Kidney glomerular epithelial cell (primary cell): Measurements from ENCODE around the gene ALKAL2.

Source experiments
- DNase-seq: peaks from one replicate; lab custom pipeline; 2025; lab: John Stamatoyannopoulos, UW

Gene ALKAL2

DNA sequence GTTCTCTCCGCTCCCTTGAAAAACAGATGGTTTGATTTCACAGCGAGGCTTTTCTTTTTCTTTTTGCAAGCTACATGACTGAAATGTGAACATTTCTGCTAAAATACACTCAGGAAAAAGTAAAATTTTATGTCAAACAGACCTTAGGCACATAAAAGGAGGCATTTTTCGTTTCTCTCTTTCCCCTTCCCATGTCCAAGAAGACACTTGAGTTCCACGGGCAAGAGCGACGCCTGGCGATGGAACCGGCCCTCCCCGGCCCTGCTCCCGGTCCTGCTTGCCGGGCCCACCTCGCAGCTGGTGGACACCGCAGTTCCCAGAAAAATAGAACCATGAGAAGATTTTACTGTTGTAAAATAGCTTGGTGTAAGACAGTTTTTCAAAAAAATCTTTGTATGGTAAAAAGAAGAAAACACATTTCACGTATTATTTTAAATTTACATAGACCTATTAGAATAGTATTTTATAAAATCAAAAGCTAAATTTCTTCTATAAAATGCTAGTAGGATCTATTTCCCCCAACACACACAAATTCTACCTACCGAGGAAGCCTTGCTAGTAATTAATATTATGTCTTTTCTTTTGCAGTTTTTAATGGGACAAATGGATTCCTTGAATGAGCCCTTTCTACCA lies 2.3 kb upstream of the ALKAL2 start:
- peak; percentile 50 for DNase-seq

GRCh38 chr2:289362-290089 lies 1.6 kb upstream of the ALKAL2 start:
- no peak for DNase-seq

DNA sequence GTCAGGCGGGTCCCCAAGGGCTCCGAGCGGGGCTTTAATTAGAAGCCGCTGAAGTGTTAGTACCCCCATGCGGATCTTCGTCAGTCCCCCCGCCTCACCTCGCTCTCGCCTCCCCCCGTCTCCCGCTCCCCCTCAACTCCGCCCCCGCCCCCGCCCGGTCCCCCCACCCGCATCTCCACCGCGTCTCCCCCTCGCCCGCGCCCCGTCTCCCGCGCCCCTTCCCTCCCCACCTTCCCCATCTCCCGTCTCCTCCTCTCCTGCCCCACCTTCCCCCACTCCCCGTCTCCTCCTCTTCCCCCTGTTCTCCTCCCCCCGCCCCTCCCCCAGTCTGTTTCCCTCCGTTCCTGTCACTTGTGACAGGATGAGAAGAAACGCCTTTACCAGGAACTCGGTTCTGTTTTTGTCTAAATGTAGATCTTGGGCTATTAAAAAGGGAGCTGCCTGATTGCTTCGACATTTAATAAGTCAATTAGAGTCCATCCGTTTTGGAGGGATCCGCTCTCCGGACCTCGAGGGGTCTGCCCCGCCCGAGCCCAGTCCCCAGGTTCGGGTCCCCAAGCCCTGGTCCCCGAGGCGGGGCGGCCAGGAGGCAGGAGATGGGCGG lies 969 bp upstream of the ALKAL2 start:
- DNase-seq = no peak

DNA sequence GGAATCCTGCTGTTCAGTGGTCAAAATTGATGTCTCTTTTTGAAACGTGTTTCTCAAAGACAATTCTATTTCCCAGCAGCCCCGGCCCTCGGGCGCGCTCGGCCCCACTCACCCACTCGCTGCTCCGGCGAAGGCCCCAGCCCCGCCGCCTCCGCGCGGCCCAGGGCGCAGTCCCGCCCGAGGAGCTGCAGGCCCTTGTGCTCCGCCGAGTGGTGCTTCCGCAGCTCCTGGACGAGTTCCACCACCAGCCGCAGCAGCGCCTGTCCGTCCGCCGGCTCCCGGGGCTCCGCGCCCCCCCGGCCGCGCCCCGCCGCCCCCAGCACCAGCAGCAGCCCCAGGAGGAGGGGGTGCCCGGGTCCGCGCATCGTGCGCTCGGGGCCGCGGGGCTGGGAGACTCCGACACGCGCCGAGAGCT lies 413 bp downstream of the ALKAL2 start:
- no peak for DNase-seq

DNA sequence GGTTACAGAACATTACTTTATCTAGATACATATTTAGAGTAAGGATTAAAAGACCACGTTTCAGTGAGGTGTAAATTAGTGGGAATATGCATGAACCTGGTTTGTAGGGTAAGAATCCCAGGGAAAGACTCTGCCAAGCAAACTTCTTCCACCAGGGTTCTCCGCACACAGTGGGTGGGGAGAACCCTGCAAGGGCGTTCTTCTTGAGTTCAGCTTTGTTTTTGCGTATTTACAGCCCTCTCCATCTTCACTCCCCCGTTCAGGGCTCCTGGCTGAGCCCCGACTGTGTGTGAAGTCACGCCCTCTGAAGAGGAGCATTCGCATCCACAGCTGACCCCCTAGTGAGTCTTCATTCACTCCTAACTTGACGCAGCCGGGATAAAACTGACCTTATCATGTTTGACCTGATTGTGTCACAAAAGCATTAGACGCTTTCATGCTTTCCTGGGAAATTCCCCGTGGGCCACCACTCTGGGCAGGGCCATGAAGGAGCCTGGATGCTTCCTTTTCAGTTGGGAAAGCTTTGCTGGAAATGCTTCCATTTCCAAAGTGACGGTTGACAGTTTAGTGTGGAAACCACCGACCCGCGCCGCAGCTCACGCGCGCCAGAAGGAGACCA lies 1.0 kb downstream of the ALKAL2 start:
- peak; percentile 18 for DNase-seq

- no peak for DNase-seq
Observed at GRCh38 chr2:286035-286434, 1.9 kb downstream of the ALKAL2 start.

DNA sequence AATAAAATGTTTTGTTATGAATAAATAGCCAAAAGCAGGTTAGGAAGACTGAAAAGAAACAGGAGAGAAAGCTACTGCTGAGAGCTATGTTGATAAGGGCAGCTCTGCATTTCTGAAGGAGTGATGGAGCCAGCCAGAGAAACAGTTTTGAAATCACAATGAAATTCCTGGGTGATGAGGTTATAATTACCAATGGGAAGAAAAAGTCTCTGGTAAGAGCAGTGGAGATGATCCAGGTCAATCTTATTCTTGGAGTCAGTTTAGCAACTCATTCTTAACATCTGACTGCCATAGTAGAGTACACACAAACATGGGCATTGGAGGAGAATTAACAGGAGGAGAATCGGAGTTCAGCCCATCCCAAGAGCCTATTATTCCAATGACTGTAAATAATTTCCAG lies 2.4 kb downstream of the ALKAL2 start:
- peak; percentile 81 for DNase-seq

DNA sequence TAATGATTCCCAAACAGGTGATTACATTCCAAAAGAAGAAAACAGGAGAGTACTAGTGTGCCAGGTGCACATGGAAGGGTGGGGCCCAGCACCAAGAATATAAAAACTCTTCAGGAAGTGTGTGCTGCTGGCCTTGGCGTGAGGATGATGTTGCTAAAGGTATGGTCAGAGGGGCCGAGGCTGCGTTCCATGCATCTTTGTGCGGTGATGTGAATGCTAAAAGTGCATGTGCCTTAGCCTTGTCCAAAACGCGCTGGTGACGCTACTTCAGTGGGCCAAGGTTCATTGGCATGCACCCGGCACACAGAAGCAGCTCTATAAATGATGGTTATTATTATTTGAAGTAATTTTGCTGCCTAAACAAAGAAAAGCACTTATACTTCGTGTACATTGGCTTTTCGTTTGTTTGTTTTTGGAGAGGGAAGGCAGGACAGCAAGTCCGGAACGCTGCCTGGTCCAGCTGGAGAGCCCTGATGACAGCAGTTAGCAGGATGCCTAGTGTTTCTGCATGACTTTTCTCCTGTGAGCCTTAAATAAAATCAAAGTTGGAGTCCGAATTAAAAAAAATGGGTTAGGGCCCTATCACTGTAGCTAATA lies 2.9 kb downstream of the ALKAL2 start:
- DNase-seq = no peak

DNA sequence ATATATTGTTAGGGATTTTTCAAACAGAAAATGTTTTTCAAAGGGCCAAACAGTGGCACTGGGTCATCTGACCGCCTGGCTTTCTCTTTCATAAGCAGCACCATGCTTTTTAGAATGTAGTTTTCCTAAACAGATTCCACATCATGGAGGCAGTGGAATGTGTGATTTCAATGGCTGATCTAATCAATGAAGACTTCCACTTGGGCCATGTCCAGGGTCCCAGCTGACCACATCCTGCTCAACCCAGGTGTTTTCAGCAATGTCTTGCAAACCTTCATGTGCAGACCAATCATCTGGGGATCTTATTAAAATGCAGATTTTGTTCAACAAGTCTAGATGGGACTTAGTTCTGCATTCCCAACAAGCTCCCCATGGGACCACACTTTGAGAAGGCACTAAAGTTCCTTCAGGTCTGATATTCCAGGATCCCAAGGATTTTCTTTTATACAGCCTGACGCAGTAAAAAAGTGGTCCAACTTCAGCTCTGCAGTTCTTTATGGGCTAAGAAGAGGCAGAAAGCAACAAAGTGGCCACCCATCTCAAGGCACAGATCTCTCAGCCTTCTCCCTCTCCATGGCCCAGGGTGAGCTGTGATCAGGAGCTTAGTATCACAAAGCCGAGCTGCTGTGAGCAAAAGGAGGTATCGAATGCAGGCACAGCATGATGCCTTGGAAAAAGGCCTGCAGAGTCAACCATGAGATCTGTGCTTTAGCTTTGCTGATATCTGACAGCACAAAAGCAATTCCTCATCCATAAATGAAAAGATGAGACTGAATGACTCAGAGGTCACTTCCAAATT lies 3.7 kb downstream of the ALKAL2 start:
- DNase-seq = no peak

GRCh38 chr2:282371-283263 lies 5.3 kb downstream of the ALKAL2 start:
- no peak for DNase-seq

- DNase-seq = no peak
Observed at GRCh38 chr2:281381-281780, 6.5 kb downstream of the ALKAL2 start.

GRCh38 chr2:280650-281110 lies 7.2 kb downstream of the ALKAL2 start:
- DNase-seq = no peak

DNA sequence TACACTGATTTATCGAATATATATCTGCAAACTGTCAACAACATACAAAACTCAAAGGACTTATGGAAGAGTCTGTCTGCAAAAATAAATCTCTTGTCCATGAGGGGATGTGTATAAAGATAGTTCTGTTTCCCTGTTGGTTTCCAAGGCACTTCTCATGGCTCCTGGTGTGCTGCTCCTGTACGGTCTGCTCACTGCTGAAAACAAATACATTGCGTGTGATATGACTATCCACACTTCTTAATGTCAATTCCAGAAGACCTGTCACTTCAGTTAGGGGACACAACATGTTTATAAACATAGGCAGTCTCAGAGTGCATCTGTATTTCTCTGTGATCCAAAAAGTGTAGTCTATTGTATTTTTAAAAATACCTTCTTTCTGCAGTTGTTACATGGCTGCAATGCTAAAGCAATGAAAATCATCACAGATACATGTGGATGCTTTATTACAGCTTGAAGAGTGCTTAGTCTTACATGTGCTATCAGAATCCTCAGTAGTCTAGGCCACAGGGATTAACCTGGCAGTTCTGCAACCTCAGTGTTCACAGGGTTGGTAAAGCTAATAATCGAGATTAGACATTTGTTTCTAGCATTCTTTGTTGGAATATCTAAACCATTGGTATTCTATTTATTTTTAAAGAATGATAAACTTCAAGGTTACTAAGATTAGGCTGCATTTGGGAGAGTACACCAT lies 7.8 kb downstream of the ALKAL2 start:
- no peak for DNase-seq

DNA sequence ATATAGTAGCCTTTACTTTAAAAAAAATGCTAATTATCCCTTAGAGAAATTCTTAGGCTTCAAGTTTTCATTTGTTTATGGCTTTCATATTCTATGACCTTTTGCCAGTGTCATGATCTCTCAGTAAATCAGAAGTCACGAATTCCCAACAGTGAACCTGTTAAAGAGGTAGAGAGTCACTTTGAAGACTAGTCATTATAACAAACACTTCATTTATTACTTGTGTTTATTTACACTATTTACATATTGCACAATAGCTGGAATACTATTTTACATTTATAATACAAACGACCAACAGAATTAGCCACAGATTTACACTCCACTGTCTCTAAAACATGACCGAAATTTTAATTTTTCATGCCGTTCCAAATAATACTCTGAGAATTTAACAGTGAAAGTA lies 8.5 kb downstream of the ALKAL2 start:
- no peak for DNase-seq

- no peak for DNase-seq
Observed at GRCh38 chr2:278927-279320, 9.0 kb downstream of the ALKAL2 start.

GRCh38 chr2:278312-278926 lies 9.5 kb downstream of the ALKAL2 start:
- DNase-seq = no peak

- DNase-seq = no peak
Observed at GRCh38 chr2:275466-275865, 12.4 kb downstream of the ALKAL2 start.

DNA sequence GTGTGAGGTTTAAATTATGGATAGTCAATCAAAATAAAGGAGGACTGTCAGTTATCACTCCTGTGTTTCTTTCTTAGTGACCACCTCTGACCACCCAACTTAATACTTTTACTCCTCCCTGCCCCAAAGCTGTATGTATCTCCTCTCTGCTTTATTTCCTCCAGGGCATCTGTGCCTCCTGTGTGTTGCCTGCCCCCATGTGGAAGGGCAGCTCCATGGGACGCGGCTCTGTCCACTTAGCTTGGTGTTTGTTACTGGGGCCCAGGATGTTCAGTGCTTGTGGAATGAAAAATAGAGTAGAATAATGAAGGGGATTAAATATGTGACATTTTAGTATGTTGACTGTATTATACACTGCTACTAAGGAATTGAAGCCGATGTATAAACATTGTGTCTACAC lies 13.4 kb downstream of the ALKAL2 start:
- DNase-seq = no peak

DNA sequence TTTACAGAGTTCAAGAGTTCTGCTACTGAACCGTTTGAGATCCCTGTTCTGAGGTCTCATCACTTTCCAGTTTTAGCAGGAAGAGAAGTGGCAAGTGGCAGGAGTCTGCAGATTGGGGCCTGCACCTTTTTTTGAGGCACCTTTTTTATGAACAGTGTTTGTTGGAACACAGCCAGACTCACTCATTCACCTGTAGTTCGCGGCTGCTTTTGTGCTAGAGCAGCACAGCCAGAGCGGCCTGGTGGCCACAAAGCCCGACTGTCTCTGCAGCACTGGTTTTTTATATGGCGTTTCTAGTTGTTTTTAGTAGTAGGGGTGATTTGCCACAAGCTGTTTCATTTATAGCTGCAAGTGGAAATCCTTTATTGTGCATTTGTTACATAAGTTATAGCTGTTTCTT lies 14.6 kb downstream of the ALKAL2 start:
- no peak for DNase-seq

DNA sequence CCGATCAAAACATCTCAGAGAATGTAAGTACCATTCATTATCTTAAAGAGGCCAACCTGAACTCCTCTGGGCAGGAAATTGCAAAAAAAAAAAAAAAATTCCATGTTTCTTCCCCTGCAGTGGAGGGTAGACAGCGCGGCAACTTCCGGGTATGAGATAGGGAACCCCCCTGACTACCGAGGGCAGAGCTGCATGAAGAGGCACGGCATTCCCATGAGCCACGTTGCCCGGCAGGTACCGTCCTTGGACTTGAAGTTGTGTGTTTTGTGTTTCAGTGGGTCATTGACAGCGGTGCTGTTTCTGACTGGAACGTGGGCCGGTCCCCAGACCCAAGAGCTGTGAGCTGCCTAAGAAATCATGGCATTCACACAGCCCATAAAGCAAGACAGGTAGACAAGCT lies 16.0 kb downstream of the ALKAL2 start:
- no peak for DNase-seq
